Measurements from ENCODE around the gene CABP4. TPM values are rescaled to one million over a fixed set of nuclear protein-coding genes. Genes with fewer than 3 reads are reported as not detected.
"Not testable (repeated sequence)": the region's sequence is repeated elsewhere in the genome, so short reads cannot be mapped to it uniquely, and the experiment has no call there.

Gene CABP4
- total RNA-seq, 1 experiment from 2014 or later, result not detected

GRCh38 chr11:67465189-67465510 is 10.0 kb downstream of the CABP4 start:
- peaks cover 28% of the 10 kb centered on the region for H3K36me3 Mint-ChIP-seq (ENCODE audit: insufficient read depth, unreplicated experiment)
- BruUV-seq (replicated peaks), result TSS peak; percentile 60
- peaks cover 20% of the 10 kb centered on the region for H3K4me1 Mint-ChIP-seq (ENCODE audit: low read depth, unreplicated experiment)
- no peaks in the 10 kb centered on the region for H3K9me3 ChIP-seq
- DNase-seq, result peak in 1 of 2 experiments; percentile 60
- H3K36me3 ChIP-seq (ENCODE audit: control insufficient read depth, insufficient read depth, low read length), result no peaks in the 10 kb centered on the region
- peaks cover 29% of the 10 kb centered on the region for H3K4me1 ChIP-seq
- no peak for TF ChIP-seq CTCF (IDR thresholded peaks at IDR 0.05; ENCODE audit: insufficient read depth in 1 of 2, low read depth in 1 of 2, low read length in 1 of 2, severe bottlenecking in 1 of 2, unreplicated experiment in 1 of 2)
- peak overlapping the region; percentile 96 for H3K4me3 Mint-ChIP-seq (ENCODE audit: unreplicated experiment)
- peak overlapping the region; percentile 86 for H3K27ac Mint-ChIP-seq (ENCODE audit: unreplicated experiment)
- ChIA-PET CTCF (interaction anchor here (0.5 to 2.0 kb wide), 5 partner anchors 64 to 586 kb away, joined by 3 to 18 read pairs (median 3); partner anchors contain the start of gene PPP1CA), POLR2A (interaction anchor here (0.5 to 1.5 kb wide), 7 partner anchors 18 to 974 kb away, joined by 3 to 10 read pairs (median 3); partner anchors contain the start of genes AIP, CORO1B, PPP1CA and RBM4B)
- H3K27me3 ChIP-seq (replicated peaks; ENCODE audit: control insufficient read depth, insufficient read depth, low read length), result no peaks in the 10 kb centered on the region
- no peaks in the 10 kb centered on the region for H3K27me3 Mint-ChIP-seq (ENCODE audit: insufficient read depth, unreplicated experiment)
- peak overlapping the region; percentile 89 for H3K4me3 ChIP-seq (ENCODE audit: low read depth, low read length)
- intact Hi-C loops (cut with micrococcal nuclease; ENCODE audit: unreplicated experiment), result no loop called here
- no peaks in the 10 kb centered on the region for H3K9me3 Mint-ChIP-seq (ENCODE audit: unreplicated experiment)

DNA sequence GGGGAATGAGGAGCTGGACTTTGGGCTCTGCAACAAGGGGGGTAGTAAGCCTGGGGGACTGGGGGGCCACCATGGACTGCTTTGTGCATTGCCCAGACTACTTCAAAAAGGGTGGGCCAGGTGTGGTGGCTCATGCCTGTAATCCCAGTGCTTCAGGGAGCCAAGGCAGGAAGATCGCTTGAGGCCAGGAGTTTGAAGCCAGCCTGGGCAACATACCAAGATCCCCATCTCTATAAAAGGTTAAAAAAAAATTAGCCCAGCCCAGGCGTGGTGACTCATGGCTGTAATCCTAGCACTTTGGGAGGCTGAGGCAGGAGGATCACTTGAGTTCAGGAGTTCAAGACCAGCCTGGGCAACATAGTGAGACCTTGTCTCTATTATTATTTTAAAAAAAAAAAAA is 10.4 kb downstream of the CABP4 start:
- peak overlapping the region; percentile 89 for H3K4me3 ChIP-seq (ENCODE audit: low read depth, low read length)
- BruUV-seq (replicated peaks), result not testable (repeated sequence)

DNA sequence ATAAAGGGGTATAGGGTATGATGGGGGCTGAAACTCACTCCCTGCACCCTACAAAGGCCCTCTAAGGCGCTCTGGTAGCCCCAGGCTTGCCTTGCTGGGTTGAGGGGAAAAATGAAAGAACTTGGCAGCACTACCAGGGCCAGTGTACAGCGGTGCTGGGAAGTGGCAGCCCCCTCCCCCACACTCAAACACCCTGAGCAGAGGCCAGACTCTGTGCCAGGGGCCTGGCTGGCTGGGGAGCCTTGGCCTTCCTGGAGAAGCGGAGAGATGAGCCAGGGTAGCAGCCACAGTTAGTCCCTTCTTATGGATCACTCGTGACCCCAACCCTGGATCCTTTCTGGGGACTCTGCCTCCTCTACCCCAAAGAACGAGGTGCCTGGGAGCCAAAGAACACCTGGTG is 11.2 kb downstream of the CABP4 start:
- Mint-ChIP-seq H3K36me3 (ENCODE audit: insufficient read depth, unreplicated experiment) (peaks cover 28% of the 10 kb centered on the region), H3K4me3 (ENCODE audit: unreplicated experiment) (peak overlapping the region; percentile 13), H3K4me1 (ENCODE audit: low read depth, unreplicated experiment) (peaks cover 20% of the 10 kb centered on the region), H3K27ac (ENCODE audit: unreplicated experiment) (no peak overlapping the region), H3K9me3 (ENCODE audit: unreplicated experiment) (no peaks in the 10 kb centered on the region), H3K27me3 (ENCODE audit: insufficient read depth, unreplicated experiment) (no peaks in the 10 kb centered on the region)
- H3K4me3 ChIP-seq (ENCODE audit: low read depth, low read length), result no peak overlapping the region
- POLR2A ChIA-PET, result no interaction called here
- peak in 1 of 2 experiments; percentile 34 for DNase-seq
- no peaks in the 10 kb centered on the region for H3K9me3 ChIP-seq
- TF ChIP-seq CTCF (IDR thresholded peaks at IDR 0.05; ENCODE audit: insufficient read depth in 1 of 2, low read depth in 1 of 2, low read length in 1 of 2, severe bottlenecking in 1 of 2, unreplicated experiment in 1 of 2), result no peak
- H3K27me3 ChIP-seq (replicated peaks; ENCODE audit: control insufficient read depth, insufficient read depth, low read length), result no peaks in the 10 kb centered on the region
- intact Hi-C loops (cut with micrococcal nuclease; ENCODE audit: unreplicated experiment), result no loop called here
- peaks cover 29% of the 10 kb centered on the region for H3K4me1 ChIP-seq
- no TSS peak for BruUV-seq (replicated peaks)
- CTCF ChIA-PET, result interaction anchor here (2.0 kb wide), 1 partner anchor 65 kb away, joined by 18 read pairs; the partner anchor contains the start of gene PPP1CA
- H3K36me3 ChIP-seq (ENCODE audit: control insufficient read depth, insufficient read depth, low read length), result no peaks in the 10 kb centered on the region

More for the DNA sequence above, 10.4 kb downstream of the CABP4 start:
- peaks cover 20% of the 10 kb centered on the region for H3K4me1 Mint-ChIP-seq (ENCODE audit: low read depth, unreplicated experiment)
- H3K9me3 Mint-ChIP-seq (ENCODE audit: unreplicated experiment); DNase-seq; H3K27me3 Mint-ChIP-seq (ENCODE audit: insufficient read depth, unreplicated experiment); intact Hi-C loops (cut with micrococcal nuclease; ENCODE audit: unreplicated experiment); H3K9me3 ChIP-seq; H3K36me3 ChIP-seq (ENCODE audit: control insufficient read depth, insufficient read depth, low read length); H3K27me3 ChIP-seq (replicated peaks; ENCODE audit: control insufficient read depth, insufficient read depth, low read length): not testable (repeated sequence)
- ChIA-PET CTCF (interaction anchor here (0.7 to 2.0 kb wide), 2 partner anchors 64 to 114 kb away, joined by 3 to 18 read pairs; partner anchors contain the start of gene PPP1CA), POLR2A (interaction anchor here (0.6 to 1.5 kb wide), 5 partner anchors 17 to 974 kb away, joined by 3 to 10 read pairs (median 3); partner anchors contain the start of genes AIP, CORO1B and PPP1CA)
- H3K36me3 Mint-ChIP-seq (ENCODE audit: insufficient read depth, unreplicated experiment), result peaks cover 28% of the 10 kb centered on the region
- peak overlapping the region; percentile 96 for H3K4me3 Mint-ChIP-seq (ENCODE audit: unreplicated experiment)
- H3K4me1 ChIP-seq, result peaks cover 29% of the 10 kb centered on the region
- H3K27ac Mint-ChIP-seq (ENCODE audit: unreplicated experiment), result peak overlapping the region; percentile 86
